HG03378 (cell line): ENCODE results near the gene LRRC57.
A peak's percentile ranks its signal among the peaks of the same experiment; 100 is the strongest.

Experiments used
- ATAC-seq: cut with Tn5 transposase; IDR thresholded peaks from one replicate; pipeline ENCODE4 v1.9.1; 2021; ENCODE audit warnings: mild to moderate bottlenecking, moderate library complexity; ENCODE audit not compliant: unreplicated experiment

Gene LRRC57

DNA sequence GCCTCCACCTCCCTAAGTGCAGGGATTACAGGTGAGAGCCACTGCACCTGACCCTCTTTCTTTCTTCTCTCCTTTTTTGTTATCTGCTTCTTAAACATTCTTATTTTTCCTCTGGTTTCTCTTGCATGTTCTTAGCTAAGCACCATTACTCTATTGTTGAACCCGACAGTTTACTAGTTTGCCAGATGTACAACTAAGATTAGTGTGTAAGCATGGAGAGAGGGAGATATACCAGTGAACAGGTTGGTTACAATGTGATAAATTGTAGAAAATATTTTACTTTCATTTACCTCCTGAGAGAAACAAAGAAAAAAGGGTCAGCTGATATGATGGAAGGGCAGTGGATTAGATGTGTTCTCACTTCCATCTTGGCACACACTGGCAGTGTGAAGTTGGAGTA, 5.0 kb upstream of the LRRC57 start:
- no peak for ATAC-seq

DNA sequence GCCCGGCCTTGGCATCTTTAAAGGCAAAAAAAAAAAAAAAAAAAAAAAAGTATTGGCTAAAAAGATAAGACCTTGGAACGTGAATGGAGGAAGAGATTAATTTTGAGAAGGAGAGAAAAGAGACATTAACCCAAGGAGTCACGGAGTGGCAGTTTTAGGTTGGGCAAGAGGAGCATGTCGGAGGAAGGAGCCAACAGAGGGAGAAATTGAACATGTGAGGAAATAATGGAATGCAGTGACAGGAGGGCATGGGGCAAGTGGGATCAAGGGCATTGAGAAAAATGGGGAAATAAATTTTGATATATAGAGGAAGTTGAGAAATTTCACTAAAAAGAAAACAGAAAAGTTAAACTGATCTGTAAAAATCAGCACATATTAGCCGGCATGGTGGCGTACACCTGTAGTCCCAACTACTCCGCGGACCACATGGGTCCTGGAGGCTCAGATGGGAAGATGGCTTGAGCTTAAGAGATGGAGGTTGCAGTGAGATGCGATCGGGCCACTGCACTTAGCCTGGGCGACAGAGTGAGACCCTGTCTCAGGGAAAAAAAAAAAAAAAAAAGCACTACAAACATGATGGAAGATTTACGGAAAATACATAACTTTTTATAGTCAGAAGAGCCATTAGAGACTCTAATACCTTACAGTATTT, 1.3 kb upstream of the LRRC57 start:
- no peak for ATAC-seq

DNA sequence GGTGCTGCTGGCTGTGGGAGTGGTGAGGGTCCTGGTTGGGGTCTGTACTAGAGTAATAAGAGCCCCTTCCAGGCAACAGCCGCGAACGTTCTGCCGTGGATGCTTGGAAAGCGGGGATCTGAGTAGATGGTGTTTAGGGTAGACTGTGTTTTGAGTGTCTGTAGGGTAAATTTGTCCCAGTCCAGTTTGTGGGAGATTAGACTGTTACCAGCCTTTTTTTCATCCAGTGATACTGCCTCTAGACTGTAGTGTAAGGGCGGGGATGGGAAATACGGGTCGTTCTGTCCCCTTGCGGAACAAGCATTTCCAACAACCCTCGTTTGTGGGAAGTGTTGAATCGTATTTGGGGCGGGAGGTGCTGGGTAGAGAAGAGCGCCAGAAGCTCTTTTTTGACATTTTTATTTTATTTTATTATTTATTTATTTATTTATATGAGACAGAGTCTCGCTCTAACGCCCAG, 469 bp upstream of the LRRC57 start:
- ATAC-seq: peak; percentile 8

DNA sequence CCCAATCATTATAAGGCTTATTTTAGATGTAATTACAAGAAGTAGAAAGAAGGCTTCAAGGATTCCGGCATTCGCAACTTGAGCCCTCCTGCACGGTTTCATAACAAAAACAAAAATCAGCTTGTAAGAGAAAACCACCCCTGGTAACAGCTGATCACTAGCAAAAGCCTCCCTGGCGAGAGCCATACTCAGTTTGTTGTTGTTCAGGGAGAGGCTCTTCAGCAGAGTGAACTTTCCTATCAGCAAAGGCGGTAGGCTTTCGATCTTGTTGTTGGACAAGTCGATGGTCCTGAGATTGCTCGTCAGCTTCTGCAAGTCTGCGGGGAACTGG, 710 bp downstream of the LRRC57 start:
- peak; percentile 9 for ATAC-seq

DNA sequence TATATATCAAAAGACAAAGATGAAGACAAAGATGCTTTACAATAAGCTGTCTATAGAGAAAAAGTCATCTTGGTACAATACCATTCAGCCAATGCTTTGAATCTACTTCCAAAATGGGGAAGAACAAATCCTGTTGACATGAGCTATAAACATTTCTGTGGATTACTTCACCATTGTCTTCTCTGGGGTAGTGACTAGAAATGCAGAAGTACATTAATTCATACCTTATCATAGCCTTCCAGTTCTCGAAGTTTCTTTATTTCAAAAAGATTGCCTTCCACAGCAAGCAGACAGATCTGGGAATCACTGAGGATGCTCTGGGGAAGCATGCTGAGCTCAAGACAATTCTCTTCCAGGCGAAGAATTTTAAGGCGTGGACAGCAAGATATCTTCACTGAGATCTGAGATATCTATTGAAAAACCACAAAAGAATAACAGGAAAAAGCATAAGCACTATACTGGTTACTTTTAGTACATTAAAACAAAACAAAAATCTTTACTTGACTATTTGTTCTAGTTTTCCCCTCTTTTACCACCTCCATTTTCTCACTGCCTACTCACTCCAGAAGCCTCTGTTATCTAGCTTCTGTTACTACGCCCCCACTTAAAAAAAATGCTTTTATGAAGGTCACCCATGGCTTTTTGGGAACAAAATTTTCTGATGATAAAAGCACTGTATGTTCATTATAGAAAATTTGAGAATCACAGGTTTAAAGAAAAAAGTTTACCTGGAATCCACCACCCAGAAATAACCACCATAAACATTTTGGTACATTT, 3.6 kb downstream of the LRRC57 start:
- no peak for ATAC-seq

DNA sequence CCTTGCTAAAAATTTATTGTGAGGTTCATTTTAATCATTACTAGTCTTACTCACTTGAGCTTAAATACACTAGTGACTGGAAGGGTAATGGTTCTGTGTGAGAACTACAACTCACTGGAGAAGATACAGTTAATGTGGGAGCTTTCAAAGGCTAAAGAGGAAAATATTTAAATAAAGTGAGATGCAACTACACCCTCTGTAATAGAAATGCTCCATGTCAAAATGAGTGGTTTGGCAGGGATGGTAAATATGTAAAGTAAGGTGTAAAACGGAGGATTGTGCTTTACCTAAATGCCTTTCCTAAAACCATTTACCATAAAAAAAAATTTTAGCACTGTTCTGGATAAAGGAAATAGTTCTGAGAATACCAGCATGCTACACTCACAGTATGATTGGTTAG, 15.3 kb downstream of the LRRC57 start:
- ATAC-seq: no peak

DNA sequence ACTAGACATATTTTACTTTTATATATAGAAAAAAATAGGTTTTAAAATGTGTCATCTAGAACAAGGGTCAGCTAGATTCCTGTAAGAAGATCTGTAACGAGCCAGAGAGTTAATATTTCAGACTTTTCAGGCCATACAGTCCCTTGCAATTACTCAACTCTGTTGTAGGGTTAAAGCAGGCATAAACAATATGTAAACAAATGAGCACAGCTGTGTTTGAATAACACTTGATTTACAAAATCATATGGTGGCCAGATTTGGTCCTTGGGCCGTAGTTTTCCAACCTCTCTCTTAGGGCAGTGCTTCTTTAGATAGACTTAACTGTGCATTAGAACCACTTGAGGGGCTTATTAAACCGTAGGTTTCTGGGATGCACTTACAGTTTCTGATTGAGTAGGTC, 19.6 kb downstream of the LRRC57 start:
- ATAC-seq: no peak

DNA sequence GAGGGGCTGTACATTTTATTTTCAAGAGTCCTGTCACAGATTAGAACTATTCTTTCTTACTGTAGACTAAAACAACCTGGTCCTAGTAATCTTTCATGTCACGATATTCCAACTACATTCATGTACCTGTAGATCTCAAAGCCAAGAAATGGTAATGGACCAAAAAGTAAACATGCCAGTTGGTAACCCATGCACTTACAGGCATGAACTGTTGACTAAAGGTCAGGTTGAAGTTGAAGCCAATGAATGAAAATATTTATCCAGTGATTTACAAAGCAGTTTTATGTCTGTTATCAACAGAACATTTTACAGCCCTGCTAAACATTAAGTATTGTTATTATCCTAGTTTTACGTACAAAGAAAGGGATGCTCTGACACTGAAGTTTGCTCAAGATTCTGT, 25.3 kb downstream of the LRRC57 start:
- ATAC-seq: no peak

DNA sequence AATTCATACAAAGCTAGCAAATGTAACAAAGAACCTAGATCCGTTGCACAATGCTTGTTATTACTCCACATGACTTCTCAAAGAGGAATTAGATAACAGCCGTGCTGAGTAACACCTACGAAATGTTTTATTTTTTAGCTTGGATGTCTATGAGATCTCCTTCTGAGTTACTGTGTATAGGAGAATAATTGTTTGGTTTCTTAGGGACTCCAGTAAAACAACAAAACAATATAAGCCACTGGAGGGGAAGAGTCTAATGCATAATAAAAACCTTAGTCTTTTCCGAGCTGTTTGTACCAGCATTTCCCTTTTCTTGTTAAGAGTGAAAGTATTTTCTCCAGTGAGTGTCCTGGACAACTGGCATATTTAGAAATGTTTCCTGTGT, 37.6 kb downstream of the LRRC57 start:
- ATAC-seq: no peak

DNA sequence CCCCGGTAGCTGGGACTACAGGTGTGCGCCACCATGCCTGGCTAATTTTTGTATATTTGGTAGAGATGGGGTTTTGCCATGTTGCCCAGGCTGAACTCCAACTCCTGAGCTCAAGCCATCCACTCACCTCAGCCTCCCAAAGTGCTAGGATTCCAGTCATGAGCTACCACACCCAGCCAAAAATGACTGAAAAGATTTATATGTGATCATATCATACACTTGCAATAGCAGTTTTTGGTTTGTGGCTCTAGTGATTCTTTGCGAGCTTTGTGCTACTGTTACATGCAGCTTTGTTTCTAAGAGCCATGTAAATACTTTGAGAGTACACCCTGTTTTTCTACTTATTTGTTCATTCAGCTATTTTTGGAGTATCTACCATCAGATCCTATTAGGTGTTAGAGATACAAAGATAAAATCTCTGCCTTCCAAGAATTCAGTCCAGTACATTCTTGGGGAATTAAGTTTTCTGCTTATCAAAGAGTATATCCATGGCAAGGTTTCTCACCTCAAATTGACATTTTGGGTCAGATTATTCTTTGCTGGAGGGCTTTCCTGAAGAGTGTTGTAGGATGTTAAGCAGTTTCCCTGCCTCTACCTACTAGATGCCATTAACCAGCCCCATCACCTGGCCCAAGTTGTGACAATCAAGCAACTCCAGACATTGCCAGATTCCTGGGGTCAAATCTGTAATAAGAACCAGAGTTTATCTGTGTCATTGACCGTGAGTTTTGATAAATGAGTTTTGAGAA, 38.2 kb downstream of the LRRC57 start:
- ATAC-seq: no peak

DNA sequence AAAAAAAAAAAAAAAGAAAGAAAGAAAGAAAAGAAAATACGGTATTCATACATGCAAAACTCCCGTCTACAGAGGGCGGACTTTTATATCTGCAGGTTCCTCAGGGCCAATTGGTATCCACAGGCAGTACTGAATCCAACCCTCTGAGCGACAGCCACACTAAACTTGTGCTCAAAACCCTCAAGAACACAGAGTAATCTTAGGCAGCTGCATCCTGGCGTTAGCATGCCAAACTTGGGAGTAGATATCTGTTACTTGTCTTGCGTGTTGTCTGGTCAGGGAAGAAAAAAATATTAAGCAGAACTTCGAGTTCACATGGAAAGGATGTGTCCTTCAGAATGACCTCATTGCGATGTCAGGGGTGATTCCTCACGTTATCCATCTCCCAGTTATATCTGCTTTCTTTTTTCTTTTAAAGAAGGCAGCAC, 40.3 kb downstream of the LRRC57 start:
- no peak for ATAC-seq

DNA sequence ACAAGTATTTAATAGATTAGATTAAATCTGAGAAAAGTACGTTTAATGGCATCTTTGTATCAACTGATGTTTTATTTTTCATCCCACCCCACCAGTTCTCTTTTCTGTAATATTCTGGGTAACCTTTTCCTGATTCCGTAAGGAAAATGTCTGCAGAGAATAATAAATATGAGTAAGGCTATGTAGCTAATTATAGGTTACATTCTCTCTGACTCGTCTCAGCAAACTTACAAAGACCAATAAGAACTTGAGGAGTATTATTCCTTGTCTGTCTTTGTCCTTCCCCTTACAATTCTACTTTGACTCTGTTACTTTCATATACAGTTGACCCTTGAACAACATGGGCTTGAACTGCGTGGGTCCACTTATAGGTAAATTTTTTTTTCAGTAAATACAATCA, 41.1 kb downstream of the LRRC57 start:
- ATAC-seq: no peak

DNA sequence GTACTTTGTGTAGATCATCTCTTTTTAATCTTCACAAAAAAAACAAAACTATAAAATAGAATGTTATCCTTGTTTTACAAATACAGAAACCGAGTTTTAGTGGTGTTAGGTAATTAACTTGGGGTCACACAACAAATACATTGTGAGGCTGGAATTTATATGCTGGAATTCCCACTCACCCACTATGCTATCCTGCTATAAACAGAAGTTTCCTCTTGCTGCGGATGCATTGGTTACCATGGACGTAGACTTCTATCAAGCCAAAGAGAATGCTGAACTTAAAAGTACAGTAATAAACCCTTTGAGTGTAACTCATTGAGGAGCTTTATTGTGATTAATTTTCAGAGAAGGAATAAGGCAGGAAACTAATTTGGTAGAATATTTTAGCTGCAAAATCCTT, 44.0 kb downstream of the LRRC57 start:
- peak; percentile 15 for ATAC-seq

DNA sequence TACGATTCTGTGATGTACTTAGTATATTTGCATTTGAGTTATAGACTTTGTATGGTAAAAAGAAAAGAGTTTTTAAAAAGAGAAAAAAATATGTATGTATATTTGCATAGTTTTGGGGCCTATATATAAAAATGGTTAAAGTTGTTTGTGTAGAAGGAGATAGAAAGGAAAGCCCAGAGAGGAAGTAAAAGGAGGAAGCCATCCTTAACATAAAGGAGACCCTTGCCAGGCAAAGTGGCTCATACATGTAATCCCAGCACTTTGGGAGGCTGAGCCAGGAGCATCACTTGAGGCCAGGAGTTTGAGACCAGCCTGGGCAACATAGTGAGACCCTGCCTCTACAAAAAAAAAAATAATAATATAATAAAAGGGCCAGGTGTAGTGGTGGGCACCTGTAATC, 44.8 kb downstream of the LRRC57 start:
- ATAC-seq: no peak

DNA sequence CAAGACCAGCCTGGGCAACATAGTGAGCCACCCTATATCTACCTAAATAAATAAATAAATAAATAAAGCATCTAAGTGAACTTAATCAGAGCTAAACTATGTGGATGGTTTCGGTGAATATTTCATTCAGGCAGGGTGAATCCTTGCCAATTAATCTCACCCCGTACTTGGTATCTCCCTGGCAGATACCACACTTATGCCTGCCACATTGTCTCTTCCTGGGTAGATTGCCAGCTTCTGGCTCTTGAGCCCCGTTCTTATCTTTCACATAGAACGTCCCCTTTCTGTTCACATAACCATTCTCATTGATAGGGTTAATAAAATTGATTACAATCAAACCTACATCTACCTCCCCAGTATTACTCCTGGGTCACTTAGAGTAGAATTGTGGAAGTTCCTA, 46.1 kb downstream of the LRRC57 start:
- no peak for ATAC-seq

DNA sequence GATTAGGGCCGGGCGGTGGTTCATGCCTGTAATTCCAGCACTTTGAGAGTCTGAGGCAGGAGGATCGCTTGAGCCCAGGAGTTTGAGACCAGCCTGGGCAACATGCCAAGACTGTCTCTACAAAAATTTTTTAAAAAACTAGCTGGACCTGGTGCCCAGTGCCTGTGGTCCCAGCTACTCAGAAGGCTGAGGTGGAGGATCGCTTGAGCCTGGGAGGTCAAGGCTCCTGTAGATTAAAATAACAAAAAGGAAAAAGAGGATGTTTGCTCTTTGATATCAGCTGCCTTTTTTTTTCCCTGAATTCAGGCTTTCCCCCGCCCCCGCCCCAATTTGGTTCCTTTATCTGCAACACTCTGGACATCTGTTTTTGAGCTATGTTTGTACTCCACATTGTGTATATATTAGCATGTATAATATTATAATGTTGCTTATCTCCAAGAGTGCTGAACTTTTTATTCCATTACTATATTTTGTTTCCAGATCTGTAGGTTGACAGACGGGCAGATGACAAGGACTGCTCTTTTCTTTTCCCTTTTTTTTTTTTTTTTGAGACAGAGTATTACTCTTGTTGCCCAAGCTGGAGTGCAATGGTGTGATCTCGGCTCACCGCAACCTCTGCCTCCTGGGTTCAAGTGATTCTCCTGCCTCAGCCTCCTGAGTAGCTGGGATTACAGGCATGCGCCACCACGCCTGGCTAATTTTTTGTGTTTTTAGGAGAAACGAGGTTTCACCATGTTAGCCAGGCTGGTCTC, 48.6 kb downstream of the LRRC57 start:
- no peak for ATAC-seq

DNA sequence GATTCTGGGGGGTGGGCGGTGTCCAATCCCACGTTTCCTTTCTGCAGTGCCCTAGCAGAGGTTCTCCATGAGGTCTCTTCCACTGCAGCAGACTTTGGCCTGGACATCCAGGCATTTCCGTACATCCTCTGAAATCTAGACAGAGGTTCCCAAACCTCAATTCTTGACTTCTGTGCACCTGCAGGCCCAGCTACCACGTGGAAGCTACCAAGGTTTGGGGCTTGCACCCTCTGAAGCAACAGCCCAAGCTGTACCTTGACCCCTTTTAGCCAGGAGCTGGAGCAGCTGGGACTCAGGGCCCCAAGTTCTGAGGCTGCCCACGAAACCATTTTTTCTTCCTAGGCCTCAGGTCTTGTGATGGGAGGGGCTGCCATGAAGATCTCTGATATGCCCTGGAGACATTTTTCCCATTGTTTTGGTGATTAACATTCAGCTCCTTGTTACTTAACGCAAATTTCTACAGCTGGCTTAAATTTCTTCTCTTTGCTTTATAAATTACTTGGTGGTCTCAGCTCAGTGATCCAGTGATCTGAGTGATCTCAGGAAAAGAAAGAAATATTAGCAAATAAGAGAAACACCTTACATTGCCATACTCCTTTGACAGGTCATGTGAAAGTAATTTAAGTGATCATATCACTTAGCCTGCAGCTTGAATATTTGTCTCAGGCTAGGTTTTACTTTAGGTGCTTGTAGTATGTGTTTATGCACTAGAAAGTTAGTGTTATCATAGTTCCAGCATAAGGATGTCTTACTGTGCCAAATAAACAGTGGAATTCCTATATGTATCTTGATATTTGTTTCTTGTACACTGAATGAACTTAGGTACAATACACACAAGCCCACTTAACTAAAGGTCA, 50.2 kb downstream of the LRRC57 start:
- no peak for ATAC-seq

DNA sequence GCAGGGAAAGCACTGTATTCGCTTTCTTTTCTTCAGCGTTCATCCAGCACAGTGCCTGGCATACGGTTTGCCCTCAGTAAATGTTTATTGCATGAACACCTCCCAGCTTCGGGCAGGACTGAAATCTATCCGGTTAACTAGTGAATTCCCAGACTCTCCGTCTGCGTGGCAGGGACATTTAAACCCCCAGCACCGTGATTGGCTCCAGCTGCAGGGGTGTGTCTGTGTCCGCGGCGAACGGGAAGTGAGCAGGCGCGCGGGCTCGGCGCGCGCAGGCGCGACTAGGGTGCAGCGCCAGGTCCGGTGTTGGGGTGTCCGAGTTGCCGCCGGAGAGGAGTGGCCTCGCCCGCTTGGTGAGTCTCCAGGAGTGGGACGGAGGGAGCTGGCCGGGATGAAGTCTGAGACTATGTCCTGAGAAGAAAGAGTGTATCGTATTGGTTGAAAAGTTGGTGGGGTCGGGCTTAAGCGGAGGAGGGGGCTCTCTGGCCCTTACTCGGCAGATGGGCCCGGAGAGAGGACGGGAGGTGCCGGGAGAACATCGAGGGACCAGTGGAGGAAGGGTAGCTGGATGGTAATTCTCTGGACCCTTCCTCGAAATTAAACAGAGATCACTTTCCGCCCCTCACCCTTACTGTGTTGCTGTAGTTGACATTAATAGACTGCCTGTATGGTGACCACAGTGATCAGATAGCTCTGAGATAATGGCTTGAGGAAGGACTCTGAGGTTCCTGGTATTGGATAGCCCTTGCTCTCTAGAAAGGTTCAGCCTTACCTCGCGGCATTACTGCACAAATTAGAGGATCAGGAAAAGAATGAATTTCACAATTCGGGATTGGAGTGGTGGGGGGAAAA, 53.0 kb downstream of the LRRC57 start, which contains the start of gene SNAP23:
Gene SNAP23, plus strand, starts transcription at position 274 of the 852 bp plus-strand sequence. CDS start 16,213 bp downstream, outside the sequence.
- peak; percentile 63 for ATAC-seq

DNA sequence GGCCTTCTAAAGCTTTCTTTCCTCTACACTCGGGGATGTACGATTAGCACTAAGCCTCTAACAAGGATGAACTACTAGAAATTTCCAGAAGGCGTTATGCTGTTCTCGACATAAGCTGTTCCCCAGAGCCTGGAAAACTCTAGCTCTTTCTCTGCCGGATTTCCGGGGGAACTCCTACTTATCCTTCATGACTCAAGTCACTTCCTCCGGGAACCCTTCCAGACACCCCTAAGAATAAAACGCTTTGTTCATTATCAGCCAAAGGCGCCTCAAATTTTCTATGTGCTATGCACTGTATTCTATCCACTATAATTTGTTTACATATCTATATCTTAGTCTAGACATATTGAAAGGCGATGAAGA, 53.6 kb downstream of the LRRC57 start:
- no peak for ATAC-seq
